Measurements from ENCODE around the gene GTF3C4. TPM values are rescaled to one million over a fixed set of nuclear protein-coding genes. Genes with fewer than 3 reads are reported as not detected.

Gene GTF3C4
- total and polyA plus RNA-seq, 2 of the 8 experiments (the other 6 are each of a cell fraction or from before 2014, with no cell fraction given): 6.8 to 39.2 TPM

GRCh38 chr9:132712753-132713152 lies 42.5 kb downstream of the GTF3C4 start:
- no peaks in the 10 kb centered on the region for H3K23me2 ChIP-seq (ENCODE audit: low read depth, low read length)
- no peak overlapping the region for H3K18ac ChIP-seq (ENCODE audit: extremely low read depth, low read length)
- H4K91ac ChIP-seq (replicated peaks; ENCODE audit: insufficient read length, low read length): no peak overlapping the region
- DNase-seq (ENCODE audit: low read depth in 1 of 2, low spot score in 2 of 2) (no peak), FAIRE-seq (no peak)
- H3K27me3 ChIP-seq (replicated peaks in 1 of 4; ENCODE audit: control insufficient read depth in 3 of 4, extremely low read depth in 1 of 4, insufficient read depth in 3 of 4, low read length in 3 of 4): no peaks in the 10 kb centered on the region
- H3K9ac ChIP-seq (replicated peaks in 1 of 4; ENCODE audit: extremely low read depth in 1 of 4, low read depth in 3 of 4, low read length in 3 of 4): no peak overlapping the region
- no peak overlapping the region for H3K14ac ChIP-seq (ENCODE audit: insufficient read length)
- H3K56ac ChIP-seq (replicated peaks; ENCODE audit: insufficient read length, low read depth, low read length): no peak overlapping the region
- H3K36me3 ChIP-seq (ENCODE audit: control insufficient read depth in 2 of 4, insufficient read depth in 4 of 4, low read length in 3 of 4): no peaks in the 10 kb centered on the region
- no peak overlapping the region for H2BK5ac ChIP-seq (ENCODE audit: low read depth, low read length)
- no peaks in the 10 kb centered on the region for H3K79me1 ChIP-seq (ENCODE audit: low read depth, low read length)
- H3K27ac ChIP-seq (ENCODE audit: low read depth, low read length): no peak overlapping the region
- no peak overlapping the region for H4K5ac ChIP-seq (ENCODE audit: insufficient read length, low read depth, low read length)
- H2BK20ac ChIP-seq (ENCODE audit: low read length): no peak overlapping the region
- H3K79me2 ChIP-seq (ENCODE audit: control insufficient read depth in 1 of 2, insufficient read depth in 2 of 2, low read length in 2 of 2): no peaks in the 10 kb centered on the region
- no peaks in the 10 kb centered on the region for H3K9me3 ChIP-seq (ENCODE audit: insufficient read depth in 2 of 2, low read depth in 1 of 2, low read length in 1 of 2)
- peaks cover 0 to 2% of the 10 kb centered on the region in 2 experiments for H4K20me1 ChIP-seq (replicated peaks in 1 of 2; ENCODE audit: control insufficient read depth in 1 of 2, insufficient read depth in 2 of 2, low read length in 2 of 2)
- H2AFZ ChIP-seq (ENCODE audit: low read length): no peak overlapping the region
- H2BK12ac ChIP-seq (ENCODE audit: low read depth, low read length): no peak overlapping the region
- H3K4ac ChIP-seq (replicated peaks; ENCODE audit: insufficient read length, low read depth, low read length): no peak overlapping the region
- 87% methylated on average over 5 of the region's 5 CpGs; no CpG with 5 or more reads in 1 of the 2 experiments for WGBS, 2 experiments (ENCODE audit: extremely low coverage in 1 of 2, insufficient coverage in 1 of 2, insufficient read length in 1 of 2, insufficient replicate concordance in 2 of 2, low coverage in 1 of 2, low lambda C conversion rate in 2 of 2, missing lambda C conversion rate in 1 of 2)
- POLR2A ChIA-PET (ENCODE audit: partially characterized antibody): no interaction called here
- H2AK5ac ChIP-seq (ENCODE audit: low read depth, low read length): no peak overlapping the region
- no peak overlapping the region for H2BK15ac ChIP-seq (ENCODE audit: low read length)
- no peak overlapping the region for H3K23ac ChIP-seq (ENCODE audit: insufficient read length)
- H4K8ac ChIP-seq (ENCODE audit: extremely low read depth, insufficient read depth, low read length): no peak overlapping the region
- no peak overlapping the region for H3K4me2 ChIP-seq (ENCODE audit: insufficient read depth in 1 of 2, low read depth in 2 of 2, low read length in 2 of 2)
- no peaks in the 10 kb centered on the region for H3K4me1 ChIP-seq (replicated peaks in 1 of 4; ENCODE audit: control insufficient read depth in 3 of 4, insufficient read depth in 4 of 4, low read length in 3 of 4)
- CTCF ChIA-PET (ENCODE audit: partially characterized antibody): interaction anchor here (1.1 kb wide), 2 partner anchors 18 kb away, joined by 5 to 6 read pairs; no protein-coding TSS in a partner anchor
- H2BK120ac ChIP-seq (replicated peaks; ENCODE audit: low read depth, low read length): no peak overlapping the region
- no peak overlapping the region for H3K4me3 ChIP-seq (ENCODE audit: extremely low read depth in 1 of 4, insufficient read depth in 2 of 4, low read depth in 3 of 4, low read length in 4 of 4)
- TF ChIP-seq TEAD4 (IDR thresholded peaks at IDR 0.05; ENCODE audit: low read depth, low read length): no peak
- no peak for TF ChIP-seq SRF (IDR thresholded peaks at IDR 0.05; ENCODE audit: low read depth, low read length)
- TF ChIP-seq SIN3A (conservative IDR thresholded peaks at IDR 0.05 in 1 of 2, IDR thresholded peaks at IDR 0.05 in 1 of 2; ENCODE audit: low read depth in 1 of 2, low read length in 2 of 2): no peak
- no peak for TF ChIP-seq ATF2 (IDR thresholded peaks at IDR 0.05; ENCODE audit: low read length)
- TF ChIP-seq SUZ12 (IDR thresholded peaks at IDR 0.05; ENCODE audit: low read length): no peak
- TF ChIP-seq EZH2 (IDR thresholded peaks at IDR 0.05; ENCODE audit: low read depth, low read length, severe bottlenecking): no peak
- TF ChIP-seq POLR2A (IDR thresholded peaks at IDR 0.05; ENCODE audit: control extremely low read depth in 1 of 2, low read depth in 2 of 2, low read length in 2 of 2): no peak
- no peak for TF ChIP-seq KDM4A (IDR thresholded peaks at IDR 0.05; ENCODE audit: low read depth, low read length, severe bottlenecking)
- TF ChIP-seq KDM5A (IDR thresholded peaks at IDR 0.05; ENCODE audit: low read length): no peak
- no peak for TF ChIP-seq EP300 (IDR thresholded peaks at IDR 0.05; ENCODE audit: borderline replicate concordance in 1 of 2, low read depth in 2 of 2, low read length in 2 of 2)
- no peak for TF ChIP-seq HDAC6 (IDR thresholded peaks at IDR 0.05; ENCODE audit: low read depth, low read length)
- no peak for TF ChIP-seq MAX (IDR thresholded peaks at IDR 0.05)

All from H1 (cell line).